Stimulated activated CD4-positive, alpha-beta T cell treated with anti-CD3 and anti-CD28 coated beads, TNF-alpha, amount 100 ng/mL, for 1 hour (primary cell): ENCODE measurements around the gene TOX3.

Experiments
- DNase-seq, 3 donors: peaks; one replicate each; pipeline ENCODE4 v3.0.0-alpha.2; 2020; ENCODE audit warnings: low read depth in 3 of 3, low spot score in 1 of 3

TOX3 gene

DNA sequence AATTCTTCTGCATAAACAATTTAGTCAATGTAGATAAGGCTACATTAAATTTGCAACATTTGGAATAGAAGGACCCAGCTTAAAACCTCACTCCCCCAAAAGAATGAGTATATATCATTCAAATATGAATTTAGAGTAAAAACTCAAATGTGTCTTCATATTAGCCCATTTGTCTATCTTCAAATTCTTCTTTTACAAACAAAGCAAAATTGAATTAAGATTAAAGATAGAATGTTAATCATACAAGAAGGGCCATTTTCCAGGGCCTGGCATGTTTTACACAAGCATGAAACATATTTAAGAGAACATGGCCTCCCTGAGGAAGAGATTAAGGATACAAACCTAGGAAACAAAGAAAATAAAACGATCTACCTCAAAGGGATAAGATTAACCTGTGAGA, 8.4 kb downstream of the TOX3 start:
- no peak for DNase-seq

DNA sequence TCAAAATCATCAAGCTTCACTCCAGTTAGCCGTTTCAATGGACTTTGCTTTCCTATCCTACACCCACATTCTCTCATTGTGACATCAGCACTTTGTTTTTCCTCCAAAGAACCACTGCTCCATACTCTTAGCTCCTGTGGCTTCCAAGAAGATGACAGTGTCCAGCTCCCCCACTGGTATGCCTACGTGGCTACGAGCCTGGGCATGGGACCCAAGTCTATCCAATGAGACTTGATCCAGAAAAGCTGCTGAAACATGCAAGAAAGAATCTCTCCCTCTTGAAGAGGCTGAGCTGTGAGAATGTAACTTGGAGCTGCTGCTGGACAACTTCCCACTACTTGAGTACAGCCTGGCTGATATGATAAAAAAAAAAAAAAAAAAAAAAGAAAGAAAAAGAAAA, 9.4 kb downstream of the TOX3 start:
- DNase-seq: no peak

- DNase-seq: no peak
Observed at GRCh38 chr16:52535076-52535475, 11.9 kb downstream of the TOX3 start.

- no peak for DNase-seq
Observed at GRCh38 chr16:52533296-52533695, 13.6 kb downstream of the TOX3 start.

DNA sequence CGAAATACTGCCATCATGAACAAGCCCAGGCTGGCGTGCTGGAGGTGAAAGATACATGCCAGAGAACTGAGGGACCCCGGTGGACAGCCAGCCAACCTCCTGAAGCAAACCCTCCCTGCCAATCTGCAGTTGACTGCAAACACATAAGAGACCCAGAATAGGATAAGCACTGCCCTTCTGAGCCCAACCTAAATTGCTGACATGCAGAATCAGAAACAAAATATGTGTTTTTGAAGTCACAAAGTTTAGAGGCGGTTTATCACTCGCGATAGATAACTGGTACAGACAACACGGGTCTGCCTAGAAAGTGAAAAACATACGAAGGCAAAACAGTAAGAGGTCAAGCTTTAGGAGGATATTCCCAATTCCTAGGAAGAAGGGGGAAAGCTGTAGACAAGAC, 14.6 kb downstream of the TOX3 start:
- DNase-seq: no peak

- no peak for DNase-seq
Observed at GRCh38 chr16:52529226-52529625, 17.7 kb downstream of the TOX3 start.

DNA sequence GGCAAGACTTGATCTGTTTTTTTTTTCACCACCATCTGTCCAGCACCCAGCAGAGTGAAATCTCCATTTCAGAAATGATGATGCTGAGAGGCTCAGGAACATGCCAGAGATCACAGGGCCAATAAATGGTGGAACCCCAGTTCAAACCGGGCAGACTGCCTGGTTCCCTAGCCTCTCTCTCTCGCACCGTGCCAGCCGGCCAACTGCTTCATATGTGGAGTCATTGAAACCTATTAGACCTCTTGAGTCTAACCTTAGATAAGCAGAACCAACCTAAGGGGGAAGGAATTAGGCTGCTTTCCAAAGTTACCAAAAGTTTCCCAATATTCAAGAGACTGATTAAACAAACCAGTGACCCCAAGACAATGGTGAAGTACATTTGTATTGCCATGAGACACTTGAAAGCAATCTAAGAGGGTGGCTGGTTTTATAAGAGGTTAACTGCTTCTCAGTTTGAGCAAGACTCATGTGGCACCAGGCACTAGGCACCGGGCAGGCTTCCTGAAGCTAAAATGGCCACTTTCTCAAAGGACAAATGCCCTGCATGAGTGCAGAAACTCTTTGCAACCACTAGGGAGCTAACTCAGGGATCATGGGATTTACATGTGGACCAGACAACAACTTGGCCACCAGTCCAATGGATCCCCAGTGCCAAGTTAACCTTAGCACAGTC, 18.4 kb downstream of the TOX3 start:
- DNase-seq: no peak

DNA sequence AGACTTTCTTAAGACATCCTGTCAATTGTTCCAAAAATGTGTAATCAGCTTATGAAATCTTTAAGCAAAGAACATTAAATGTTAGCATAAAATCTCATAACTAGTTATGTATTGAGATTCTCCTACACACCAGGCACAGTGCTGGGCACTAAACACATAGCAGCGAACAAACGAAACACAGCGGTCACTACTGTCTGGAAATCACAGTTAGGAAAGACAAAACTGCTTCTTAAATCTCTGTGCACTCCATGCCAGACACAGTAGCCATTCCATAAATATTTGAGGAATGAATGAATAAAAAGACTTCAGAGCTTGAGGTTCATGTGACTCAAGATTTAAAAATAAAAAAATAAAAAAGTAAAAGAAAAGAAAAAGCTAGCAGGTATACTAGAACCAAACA, 20.1 kb downstream of the TOX3 start:
- no peak for DNase-seq

- DNase-seq: no peak
Observed at GRCh38 chr16:52526116-52526828, 20.7 kb downstream of the TOX3 start.

- no peak for DNase-seq
Observed at GRCh38 chr16:52521570-52521969, 25.4 kb downstream of the TOX3 start.

GRCh38 chr16:52518884-52519283, 28.1 kb downstream of the TOX3 start:
- DNase-seq: no peak

DNA sequence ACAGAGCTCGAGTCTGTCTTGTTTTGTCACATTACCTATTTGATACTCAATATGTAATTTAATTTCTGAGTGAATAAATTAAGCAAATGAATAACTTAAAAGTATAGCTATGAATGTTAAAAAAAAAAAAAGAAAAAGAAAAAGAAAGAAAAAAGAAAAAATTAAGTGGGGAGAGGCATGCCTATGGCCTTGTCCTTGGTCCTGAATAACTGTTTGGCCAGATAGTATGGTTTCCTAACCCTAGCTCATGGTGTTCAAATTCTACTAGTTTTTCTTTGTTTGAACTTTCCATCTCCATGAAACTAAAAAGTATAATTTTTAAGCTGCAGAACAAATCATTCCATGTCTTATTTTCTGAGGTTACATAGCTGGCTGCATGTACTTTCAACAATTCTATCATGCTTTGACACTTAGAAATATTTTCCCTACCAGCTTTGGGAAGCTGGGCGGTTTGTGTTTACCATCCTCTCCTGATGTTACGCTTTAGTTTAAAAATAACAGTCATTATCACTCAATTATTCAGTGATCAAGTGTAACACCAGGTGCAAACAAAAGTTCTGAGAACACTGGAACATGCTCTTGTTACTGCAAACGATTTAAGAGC, 31.8 kb downstream of the TOX3 start:
- no peak for DNase-seq

GRCh38 chr16:52512297-52512987, 34.5 kb downstream of the TOX3 start:
- DNase-seq: no peak

DNA sequence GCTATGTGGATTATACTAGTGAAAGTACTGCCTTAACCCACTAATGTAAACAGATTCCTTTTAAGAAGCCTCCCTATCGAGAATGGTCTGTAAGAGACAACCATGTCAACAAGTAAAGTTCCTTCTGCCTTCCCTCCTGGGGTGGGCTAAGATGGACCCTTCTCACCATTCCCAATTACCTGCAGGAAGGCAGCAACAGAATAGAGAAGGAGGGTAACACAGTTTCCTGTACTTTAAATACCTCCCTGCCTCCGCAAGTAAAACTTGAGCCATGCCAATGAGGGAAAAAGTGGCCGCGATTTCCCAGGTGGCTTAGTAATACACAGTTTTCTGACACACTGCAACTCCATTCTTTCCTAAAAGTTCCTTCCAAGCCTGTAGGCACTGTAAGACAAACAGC, 45.2 kb downstream of the TOX3 start:
- DNase-seq: no peak

GRCh38 chr16:52500963-52501362, 46.0 kb downstream of the TOX3 start:
- no peak for DNase-seq

DNA sequence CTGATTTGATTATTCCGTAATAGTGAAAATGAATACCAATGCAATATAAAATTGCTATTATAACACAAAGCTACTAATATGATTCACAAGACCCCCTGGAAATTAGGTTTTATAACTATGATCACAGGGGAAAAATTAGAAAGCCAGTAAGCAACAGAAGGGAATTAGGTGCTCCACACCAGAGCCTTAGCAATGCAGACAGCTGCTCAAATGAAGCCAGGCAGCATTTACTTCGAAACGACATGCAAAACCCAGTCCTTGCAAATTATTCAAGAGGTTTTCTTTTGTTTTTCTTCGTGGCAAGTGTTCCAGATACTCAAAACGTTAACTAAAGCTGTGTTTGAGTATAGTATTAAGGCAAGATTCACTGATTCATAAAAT, 47.9 kb downstream of the TOX3 start:
- DNase-seq: no peak

DNA sequence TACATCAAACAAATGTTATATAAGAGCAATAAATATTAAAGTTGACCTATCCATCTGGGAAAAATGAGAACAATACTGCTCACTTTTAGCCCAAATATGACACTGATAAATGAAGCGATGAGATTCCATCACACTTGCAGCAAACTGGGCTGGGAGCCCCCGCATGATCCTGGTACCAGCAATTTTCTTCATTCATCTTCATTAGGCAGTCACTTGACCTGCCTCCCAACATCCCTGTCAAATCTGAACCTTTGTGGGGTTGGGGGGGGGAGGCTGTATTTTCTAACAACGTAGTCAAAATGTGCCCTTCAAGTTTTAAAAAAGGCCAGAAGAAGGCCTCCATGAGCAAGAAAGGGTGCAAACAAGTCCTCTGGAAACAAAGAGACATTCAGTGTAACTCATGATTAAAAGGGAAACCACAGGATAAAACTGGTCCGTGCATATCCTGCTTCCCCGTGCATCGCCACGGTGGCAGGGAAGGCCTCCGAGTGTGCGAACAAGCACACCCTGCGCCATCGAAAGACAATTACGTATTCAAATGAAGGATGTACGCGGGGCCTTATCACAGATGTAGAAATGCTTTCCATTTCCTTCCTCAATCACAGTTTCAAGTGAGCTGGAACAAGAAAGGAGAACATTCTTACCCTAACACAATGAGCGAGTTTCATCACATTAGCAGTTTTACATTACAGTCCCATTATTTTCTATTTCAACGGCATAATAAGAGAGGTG, 48.4 kb downstream of the TOX3 start:
- DNase-seq: no peak

DNA sequence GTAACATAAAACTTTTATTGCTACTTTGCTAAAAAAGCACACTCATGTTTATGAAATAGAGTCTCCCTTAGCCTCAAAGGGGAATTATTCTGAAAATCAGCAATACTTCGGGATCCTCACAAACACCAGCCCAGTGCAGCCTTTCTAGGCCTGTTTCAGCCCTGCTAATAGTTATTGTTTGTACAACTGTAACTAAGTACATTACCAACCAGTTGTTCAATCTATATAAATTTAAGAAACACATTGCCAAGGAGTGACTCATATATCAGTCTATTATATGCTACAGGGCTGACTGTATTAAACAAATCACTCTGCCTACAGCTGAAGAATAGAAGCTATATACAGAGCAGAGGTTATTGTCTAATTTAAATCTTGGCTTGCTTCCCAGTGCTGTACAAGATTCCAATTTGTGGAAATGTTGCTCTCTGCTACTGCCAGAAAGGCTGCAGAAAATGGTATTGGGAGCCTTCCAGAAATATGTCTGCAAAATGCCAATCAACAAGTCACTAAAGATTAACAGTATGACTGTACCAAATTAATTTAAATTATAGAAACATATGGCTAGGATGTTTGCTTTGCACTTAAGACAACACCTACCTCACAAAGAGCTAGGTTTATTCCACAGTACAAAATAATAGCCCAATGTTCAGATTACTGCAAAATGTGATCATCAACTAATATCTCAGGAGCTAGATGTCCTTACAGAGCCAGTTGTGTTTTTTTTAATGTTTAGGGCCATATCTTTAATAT, 49.7 kb downstream of the TOX3 start:
- no peak for DNase-seq

GRCh38 chr16:52496051-52496876, 50.7 kb downstream of the TOX3 start:
- no peak for DNase-seq

GRCh38 chr16:52494621-52495020, 52.3 kb downstream of the TOX3 start:
- DNase-seq: no peak
